Mesendoderm (in vitro differentiated cells): ENCODE data around the gene CTNNA2.

Source experiments
- DNase-seq: peaks from one replicate; pipeline ENCODE4 v3.0.0; 2013
- H2AK5ac ChIP-seq: 2 replicates; pipeline ENCODE4 v1.6.1; 2013; ENCODE audit warnings: low read length, inconsistent platforms
- H2BK120ac ChIP-seq: 2 replicates; pipeline ENCODE4 v1.6.1; 2013; ENCODE audit warnings: low read depth, mild to moderate bottlenecking, low read length, moderate library complexity, mixed read lengths
- H2BK15ac ChIP-seq: replicated peaks from 2 replicates; pipeline ENCODE4 v1.6.1; 2013; ENCODE audit warnings: low read depth, mild to moderate bottlenecking, moderate library complexity
- H2BK5ac ChIP-seq: 2 replicates; pipeline ENCODE4 v1.6.1; 2013; ENCODE audit warnings: low read length, inconsistent platforms
- H3K18ac ChIP-seq: 2 replicates; pipeline ENCODE4 v1.6.1; 2013; ENCODE audit warnings: mild to moderate bottlenecking, low read length, mixed read lengths
- H3K23ac ChIP-seq: one replicate; pipeline ENCODE4 v1.6.1; 2013; ENCODE audit warnings: low read length
- H3K27ac ChIP-seq: 2 replicates; pipeline ENCODE4 v1.5.1; 2013; ENCODE audit warnings: low read depth, mild to moderate bottlenecking, inconsistent platforms, low read length, moderate library complexity
- H3K27me3 ChIP-seq: 2 replicates; pipeline ENCODE4 v1.6.1; 2013; ENCODE audit warnings: low read length, control low read depth, mild to moderate bottlenecking, inconsistent platforms; ENCODE audit not compliant: insufficient read depth, poor library complexity
- H3K36me3 ChIP-seq: 2 replicates; pipeline ENCODE4 v1.6.1; 2013; ENCODE audit warnings: low read length, inconsistent platforms; ENCODE audit not compliant: control insufficient read depth, insufficient read depth
- H3K4ac ChIP-seq: one replicate; pipeline ENCODE4 v1.6.1; 2013; ENCODE audit warnings: low read depth, mild to moderate bottlenecking, low read length, moderate library complexity
- H3K4me1 ChIP-seq: 2 replicates; pipeline ENCODE4 v1.6.1; 2013; ENCODE audit warnings: low read depth, low read length, inconsistent platforms; ENCODE audit not compliant: control insufficient read depth
- H3K4me2 ChIP-seq: 2 replicates; pipeline ENCODE4 v1.6.1; 2013; ENCODE audit warnings: low read length
- H3K4me3 ChIP-seq: 2 replicates; pipeline ENCODE4 v1.5.1; 2013; ENCODE audit warnings: mild to moderate bottlenecking, low read length
- H3K56ac ChIP-seq: one replicate; pipeline ENCODE4 v1.6.1; 2013; ENCODE audit warnings: low read length
- H3K79me1 ChIP-seq: 2 replicates; pipeline ENCODE4 v1.6.1; 2013; ENCODE audit warnings: low read length, inconsistent platforms
- H3K79me2 ChIP-seq: 2 replicates; pipeline ENCODE4 v1.6.1; 2013; ENCODE audit warnings: mild to moderate bottlenecking, low read length; ENCODE audit not compliant: control insufficient read depth, insufficient read depth
- H3K9ac ChIP-seq: 2 replicates; pipeline ENCODE4 v1.6.1; 2013; ENCODE audit warnings: low read length, inconsistent platforms
- H4K5ac ChIP-seq: one replicate; pipeline ENCODE4 v1.6.1; 2013; ENCODE audit warnings: low read length
- H4K8ac ChIP-seq: one replicate; pipeline ENCODE4 v1.6.1; 2013; ENCODE audit warnings: low read depth, mild to moderate bottlenecking, control low read depth, low read length, moderate library complexity
- WGBS: extraction: QIAGEN DNeasy Blood & Tissue Kit; methylation state at CpG from one replicate; pipeline ENCODE4 v1.1.7; 2013; ENCODE audit warnings: low lambda C conversion rate, missing lambda C conversion rate; ENCODE audit not compliant: insufficient coverage; ENCODE audit errors: extremely low coverage; 5-methylcytosine and 5-hydroxymethylcytosine counted together

Gene CTNNA2

DNA sequence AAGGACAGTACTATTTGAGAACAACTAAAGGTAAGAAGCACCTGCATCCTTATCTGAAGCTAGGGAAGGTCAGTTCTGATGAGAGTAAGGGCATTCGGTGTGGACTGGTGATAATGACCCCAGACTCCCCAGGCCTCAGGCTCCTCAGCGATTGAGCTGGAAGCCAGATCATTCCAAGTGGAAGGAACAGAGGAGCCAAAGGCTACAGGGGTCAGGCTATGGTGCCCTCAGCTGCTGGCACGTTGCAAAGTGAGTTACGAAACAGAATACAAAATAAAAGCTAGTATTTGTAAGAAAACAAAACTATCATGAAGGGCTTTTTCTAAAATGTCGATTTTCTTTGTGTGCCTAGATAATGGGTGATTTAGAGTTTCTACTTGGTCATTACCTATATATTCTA lies 960.2 kb downstream of the CTNNA2 start:
- no peak overlapping the region for H2BK5ac ChIP-seq
- no peak overlapping the region for H3K27ac ChIP-seq
- no peak for DNase-seq
- no peak overlapping the region for H3K4me2 ChIP-seq
- H3K4me1 ChIP-seq, result peaks cover 2% of the 10 kb centered on the region
- H4K5ac ChIP-seq, result no peak overlapping the region
- no peaks in the 10 kb centered on the region for H3K79me1 ChIP-seq
- H3K23ac ChIP-seq, result no peak overlapping the region
- no peaks in the 10 kb centered on the region for H3K36me3 ChIP-seq
- no peak overlapping the region for H3K9ac ChIP-seq
- no peak overlapping the region for H4K8ac ChIP-seq
- no peak overlapping the region for H3K18ac ChIP-seq
- no peak overlapping the region for H2BK15ac ChIP-seq
- no peaks in the 10 kb centered on the region for H3K27me3 ChIP-seq
- H3K4me3 ChIP-seq, result no peak overlapping the region
- no peak overlapping the region for H3K56ac ChIP-seq
- no peak overlapping the region for H2BK120ac ChIP-seq
- WGBS, result no CpG with 5 or more reads among the region's 5 CpGs
- H3K79me2 ChIP-seq, result no peaks in the 10 kb centered on the region
- no peak overlapping the region for H3K4ac ChIP-seq
- no peak overlapping the region for H2AK5ac ChIP-seq

DNA sequence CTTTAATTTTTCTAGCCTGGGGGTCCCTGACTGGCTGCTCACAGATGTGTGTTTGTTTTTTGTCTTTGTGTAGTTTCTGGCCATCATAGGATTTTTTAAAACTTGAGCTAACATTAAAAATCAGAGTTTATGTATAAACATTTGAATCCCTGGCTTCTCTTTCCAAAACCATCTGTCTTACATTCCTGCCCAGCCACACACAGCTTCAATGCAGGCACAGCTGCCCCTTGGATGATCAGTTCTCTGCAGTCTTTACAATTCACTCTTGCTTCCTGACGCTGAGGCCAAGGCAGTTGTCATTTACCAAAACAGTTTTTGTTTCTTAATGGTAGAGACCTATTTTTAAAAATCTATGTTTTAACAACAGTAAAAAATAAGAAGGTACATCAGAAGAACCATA lies 960.9 kb downstream of the CTNNA2 start:
- WGBS, result no CpG with 5 or more reads among the region's 1 CpG
- Histone ChIP-seq H3K27ac (no peak overlapping the region), H3K4me2 (no peak overlapping the region), H2AK5ac (no peak overlapping the region), H3K79me2 (no peaks in the 10 kb centered on the region), H3K36me3 (no peaks in the 10 kb centered on the region), H4K8ac (no peak overlapping the region), H3K4ac (no peak overlapping the region), H3K27me3 (no peaks in the 10 kb centered on the region), H3K23ac (no peak overlapping the region), H3K4me3 (no peak overlapping the region), H4K5ac (no peak overlapping the region), H3K4me1 (peaks cover 2% of the 10 kb centered on the region), H3K79me1 (no peaks in the 10 kb centered on the region), H3K18ac (no peak overlapping the region), H2BK120ac (no peak overlapping the region), H2BK5ac (no peak overlapping the region), H3K56ac (no peak overlapping the region), H2BK15ac (no peak overlapping the region), H3K9ac (no peak overlapping the region)
- DNase-seq, result no peak

DNA sequence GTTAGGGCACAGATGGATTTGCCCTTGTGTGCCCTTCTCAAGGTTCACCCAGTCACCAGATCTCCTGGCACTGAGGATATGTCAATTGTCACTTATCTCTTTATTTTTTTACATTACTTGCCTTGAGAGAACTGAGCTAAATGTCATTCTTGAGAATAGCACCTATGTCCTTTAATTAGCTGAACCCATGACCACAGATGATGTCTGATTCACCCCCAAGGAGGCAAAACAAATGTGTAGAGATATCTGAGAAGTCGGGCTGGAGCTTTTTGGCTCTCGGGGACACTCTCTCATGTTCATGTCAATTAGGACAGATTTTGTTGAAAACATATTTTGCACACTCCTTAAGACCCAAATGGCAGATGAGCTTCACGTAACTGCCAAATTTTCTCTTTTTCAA lies 963.1 kb downstream of the CTNNA2 start:
- Histone ChIP-seq H4K8ac (no peak overlapping the region), H3K23ac (no peak overlapping the region), H3K9ac (no peak overlapping the region), H3K79me1 (no peaks in the 10 kb centered on the region), H3K4me1 (peaks cover 2% of the 10 kb centered on the region), H3K18ac (no peak overlapping the region), H2AK5ac (no peak overlapping the region), H2BK120ac (no peak overlapping the region), H3K79me2 (no peaks in the 10 kb centered on the region), H3K4ac (no peak overlapping the region), H3K27ac (no peak overlapping the region), H3K36me3 (no peaks in the 10 kb centered on the region), H2BK15ac (no peak overlapping the region), H3K4me3 (no peak overlapping the region), H3K4me2 (no peak overlapping the region), H4K5ac (no peak overlapping the region), H2BK5ac (no peak overlapping the region), H3K56ac (no peak overlapping the region), H3K27me3 (no peaks in the 10 kb centered on the region)
- no CpG with 5 or more reads among the region's 3 CpGs for WGBS
- no peak for DNase-seq

- no peak overlapping the region for H3K9ac ChIP-seq
- H2AK5ac ChIP-seq, result no peak overlapping the region
- H2BK15ac ChIP-seq, result no peak overlapping the region
- WGBS, result no CpG with 5 or more reads among the region's 2 CpGs
- H3K27me3 ChIP-seq, result no peaks in the 10 kb centered on the region
- no peak overlapping the region for H2BK5ac ChIP-seq
- no peak overlapping the region for H3K4me2 ChIP-seq
- H3K27ac ChIP-seq, result no peak overlapping the region
- H3K79me1 ChIP-seq, result no peaks in the 10 kb centered on the region
- H4K8ac ChIP-seq, result no peak overlapping the region
- H3K56ac ChIP-seq, result no peak overlapping the region
- no peaks in the 10 kb centered on the region for H3K36me3 ChIP-seq
- no peak overlapping the region for H3K4me3 ChIP-seq
- H4K5ac ChIP-seq, result no peak overlapping the region
- no peak overlapping the region for H3K23ac ChIP-seq
- H3K4me1 ChIP-seq, result peaks cover 2% of the 10 kb centered on the region
- no peak overlapping the region for H3K4ac ChIP-seq
- H2BK120ac ChIP-seq, result no peak overlapping the region
- no peaks in the 10 kb centered on the region for H3K79me2 ChIP-seq
- DNase-seq, result no peak
- H3K18ac ChIP-seq, result no peak overlapping the region
These were observed 963.8 kb downstream of the CTNNA2 start for GRCh38 chr2:80476535-80477117.

DNA sequence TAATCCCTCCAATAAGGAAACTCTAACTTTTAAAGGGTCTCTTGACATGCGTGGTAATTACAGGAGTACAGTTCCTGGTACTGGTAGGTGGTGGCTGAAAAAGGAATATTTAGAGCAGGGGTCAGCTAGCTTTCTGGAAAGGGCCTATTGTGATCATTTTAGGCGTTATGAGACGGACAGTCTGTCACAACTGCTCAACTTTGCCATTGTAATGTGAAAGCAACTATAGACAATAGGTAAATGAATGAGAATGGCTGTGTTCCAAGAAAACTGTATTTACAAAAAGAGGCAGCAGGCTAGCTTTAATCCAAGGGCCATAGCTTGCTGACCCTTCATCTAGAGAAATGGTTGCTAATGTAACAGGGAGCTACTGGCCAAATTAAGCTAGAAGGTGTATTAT lies 969.4 kb downstream of the CTNNA2 start:
- Histone ChIP-seq H2BK15ac (no peak overlapping the region), H3K79me2 (no peaks in the 10 kb centered on the region), H3K9ac (no peak overlapping the region), H2BK120ac (no peak overlapping the region), H2AK5ac (no peak overlapping the region), H4K5ac (no peak overlapping the region), H3K56ac (no peak overlapping the region), H2BK5ac (no peak overlapping the region), H3K18ac (no peak overlapping the region), H3K23ac (no peak overlapping the region), H3K27me3 (no peaks in the 10 kb centered on the region), H3K79me1 (no peaks in the 10 kb centered on the region), H3K36me3 (no peaks in the 10 kb centered on the region), H3K4me2 (no peak overlapping the region), H3K4me1 (no peaks in the 10 kb centered on the region), H3K27ac (no peak overlapping the region), H3K4me3 (no peak overlapping the region), H3K4ac (no peak overlapping the region), H4K8ac (no peak overlapping the region)
- no peak for DNase-seq
- no CpG with 5 or more reads among the region's 3 CpGs for WGBS

DNA sequence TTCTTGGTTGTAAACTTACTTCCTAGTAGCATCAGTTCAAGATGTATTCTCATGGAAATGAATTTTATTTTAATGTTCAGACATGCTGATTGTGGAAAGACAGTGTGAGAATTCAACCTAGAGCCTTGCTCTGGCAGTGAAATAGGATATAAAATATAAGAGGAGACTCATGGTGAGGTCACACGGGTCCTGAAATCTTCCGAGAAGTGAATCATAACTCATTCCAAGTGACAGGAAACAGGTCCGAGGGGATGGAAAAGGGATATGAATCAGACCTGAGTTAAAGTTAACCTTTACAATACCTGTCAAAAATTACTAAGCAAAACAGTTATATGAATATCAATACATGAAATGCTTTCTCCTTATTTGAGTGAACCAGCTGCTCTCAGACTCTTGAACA lies 976.9 kb downstream of the CTNNA2 start:
- Histone ChIP-seq H2AK5ac (no peak overlapping the region), H3K4ac (no peak overlapping the region), H3K4me3 (no peak overlapping the region), H3K27me3 (no peaks in the 10 kb centered on the region), H2BK120ac (no peak overlapping the region), H3K9ac (no peak overlapping the region), H2BK5ac (no peak overlapping the region), H3K79me1 (no peaks in the 10 kb centered on the region), H3K79me2 (no peaks in the 10 kb centered on the region), H3K27ac (no peak overlapping the region), H4K8ac (no peak overlapping the region), H3K23ac (no peak overlapping the region), H4K5ac (no peak overlapping the region), H3K4me1 (no peaks in the 10 kb centered on the region), H2BK15ac (no peak overlapping the region), H3K56ac (no peak overlapping the region), H3K4me2 (no peak overlapping the region), H3K36me3 (no peaks in the 10 kb centered on the region), H3K18ac (no peak overlapping the region)
- WGBS, result no CpG with 5 or more reads among the region's 3 CpGs
- no peak for DNase-seq
